Measurements from ENCODE around the gene CAPZB.
A peak's percentile ranks its signal among the peaks of the same experiment; 100 is the strongest.

The CAPZB gene

GRCh38 chr1:19448491-19449439 lies 36.6 kb downstream of the CAPZB start:
- peak; percentile 75 for DNase-seq (ENCODE audit: low spot score)

- no peak for DNase-seq (ENCODE audit: low spot score)
Observed at GRCh38 chr1:19447550-19447949, 37.8 kb downstream of the CAPZB start.

- DNase-seq (ENCODE audit: low spot score) = no peak
Observed at GRCh38 chr1:19445417-19446342, 39.7 kb downstream of the CAPZB start.

GRCh38 chr1:19444296-19445021 lies 40.9 kb downstream of the CAPZB start:
- no peak for DNase-seq (ENCODE audit: low spot score)

GRCh38 chr1:19443326-19443725 lies 42.0 kb downstream of the CAPZB start:
- DNase-seq (ENCODE audit: low spot score) = no peak

GRCh38 chr1:19442154-19443096 lies 42.9 kb downstream of the CAPZB start:
- DNase-seq (ENCODE audit: low spot score) = no peak

GRCh38 chr1:19441048-19441780 lies 44.1 kb downstream of the CAPZB start:
- no peak for DNase-seq (ENCODE audit: low spot score)

GRCh38 chr1:19439464-19440171 lies 45.7 kb downstream of the CAPZB start:
- DNase-seq (ENCODE audit: low spot score) = no peak

- no peak for DNase-seq (ENCODE audit: low spot score)
Observed at GRCh38 chr1:19438516-19439195, 46.7 kb downstream of the CAPZB start.

- no peak for DNase-seq (ENCODE audit: low spot score)
Observed at GRCh38 chr1:19437891-19438294, 47.4 kb downstream of the CAPZB start.

- no peak for DNase-seq (ENCODE audit: low spot score)
Observed at GRCh38 chr1:19436716-19437476, 48.4 kb downstream of the CAPZB start.

- no peak for DNase-seq (ENCODE audit: low spot score)
Observed at GRCh38 chr1:19435851-19436455, 49.4 kb downstream of the CAPZB start.

GRCh38 chr1:19435181-19435580 lies 50.2 kb downstream of the CAPZB start:
- DNase-seq (ENCODE audit: low spot score) = no peak

GRCh38 chr1:19433719-19433998 lies 51.7 kb downstream of the CAPZB start:
- no peak for DNase-seq (ENCODE audit: low spot score)

- DNase-seq (ENCODE audit: low spot score) = no peak
Observed at GRCh38 chr1:19432943-19433718, 52.2 kb downstream of the CAPZB start.

GRCh38 chr1:19430121-19431068 lies 54.9 kb downstream of the CAPZB start:
- peak; percentile 68 for DNase-seq (ENCODE audit: low spot score)

All from kidney capillary endothelial cell (primary cell).